ENCODE data around the gene SEC14L2.

Gene SEC14L2

DNA sequence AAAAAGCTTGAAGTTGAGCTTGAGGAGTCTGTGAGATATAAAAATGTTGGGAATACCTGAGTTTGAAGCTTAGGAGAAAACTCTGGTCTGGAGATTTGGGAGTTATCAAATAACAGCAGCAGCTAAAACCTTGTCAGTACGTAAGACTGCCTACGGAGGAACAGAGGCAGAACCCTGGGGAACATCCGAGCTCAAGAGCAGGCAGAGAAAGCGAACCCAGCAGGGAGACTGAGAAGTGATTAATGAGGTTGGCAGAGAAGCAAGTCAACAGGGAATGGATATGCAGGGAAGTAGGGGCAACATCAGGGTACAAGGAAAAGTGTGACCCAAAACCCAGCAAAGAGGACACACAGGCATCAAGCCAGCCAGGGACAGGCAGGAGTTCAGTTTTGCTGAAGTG is 16.2 kb downstream of the SEC14L2 start:
- no peak overlapping the region for H2AFZ ChIP-seq (ENCODE audit: low read depth, low read length)
- no peak overlapping the region for H3K27ac ChIP-seq (ENCODE audit: low read length)

DNA sequence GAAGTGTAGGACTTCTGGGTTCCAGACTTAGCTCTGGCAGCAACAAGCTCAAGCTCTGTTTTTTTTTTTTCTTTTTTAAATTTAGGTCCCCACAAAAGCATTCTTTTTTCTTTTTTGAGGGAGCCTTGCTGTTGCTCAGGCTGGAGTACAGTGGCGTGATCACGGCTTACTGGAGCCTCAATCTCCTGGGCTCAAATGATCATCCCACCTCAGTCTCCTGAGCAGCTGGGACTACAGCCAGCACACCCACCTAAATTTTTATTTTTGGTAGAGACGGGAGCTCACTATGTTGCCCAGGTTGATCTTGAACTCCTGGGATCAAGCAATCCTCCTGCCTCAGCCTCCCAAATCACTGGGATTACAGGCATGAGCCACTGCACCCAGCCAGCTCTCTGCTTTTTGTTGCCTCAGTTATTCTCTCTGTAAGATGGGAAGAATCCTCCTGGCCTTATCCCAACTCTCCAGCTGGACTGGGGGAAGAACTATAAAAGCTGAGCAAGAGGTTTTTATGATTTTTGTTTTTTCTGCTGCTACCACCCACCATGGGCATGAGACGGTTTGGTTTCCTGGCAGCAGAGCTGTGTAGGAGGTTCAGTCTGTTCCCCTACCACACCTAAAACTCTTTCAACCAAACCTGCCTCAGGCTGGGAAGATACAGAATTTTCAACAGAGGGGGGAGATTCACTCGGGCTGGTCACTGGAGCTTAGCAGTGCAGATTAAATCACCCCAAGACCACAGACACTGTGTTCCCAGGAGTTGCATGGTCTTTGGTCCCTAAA is 17.1 kb downstream of the SEC14L2 start:
- Histone ChIP-seq H3K27me3 (ENCODE audit: low read depth, low read length) (no peaks in the 10 kb centered on the region), H2AFZ (ENCODE audit: low read depth, low read length) (no peak overlapping the region), H3K36me3 (replicated peaks; ENCODE audit: low read depth, low read length) (peaks cover 58% of the 10 kb centered on the region), H3K4me2 (ENCODE audit: low read length) (no peak overlapping the region), H3K4me3 (ENCODE audit: low read length) (no peak overlapping the region), H3K9ac (ENCODE audit: low read length) (no peak overlapping the region), H3K79me2 (ENCODE audit: low read length) (no peaks in the 10 kb centered on the region), H4K20me1 (ENCODE audit: insufficient read depth, low read length) (no peaks in the 10 kb centered on the region), H3K9me3 (ENCODE audit: insufficient read depth, low read length) (no peaks in the 10 kb centered on the region), H3K27ac (ENCODE audit: low read length) (no peak overlapping the region), H3K4me1 (ENCODE audit: low read length) (no peaks in the 10 kb centered on the region)
- no peak for TF ChIP-seq EZH2phosphoT487 (IDR thresholded peaks at IDR 0.05; ENCODE audit: low read depth)
- TF ChIP-seq, protein P1, sequence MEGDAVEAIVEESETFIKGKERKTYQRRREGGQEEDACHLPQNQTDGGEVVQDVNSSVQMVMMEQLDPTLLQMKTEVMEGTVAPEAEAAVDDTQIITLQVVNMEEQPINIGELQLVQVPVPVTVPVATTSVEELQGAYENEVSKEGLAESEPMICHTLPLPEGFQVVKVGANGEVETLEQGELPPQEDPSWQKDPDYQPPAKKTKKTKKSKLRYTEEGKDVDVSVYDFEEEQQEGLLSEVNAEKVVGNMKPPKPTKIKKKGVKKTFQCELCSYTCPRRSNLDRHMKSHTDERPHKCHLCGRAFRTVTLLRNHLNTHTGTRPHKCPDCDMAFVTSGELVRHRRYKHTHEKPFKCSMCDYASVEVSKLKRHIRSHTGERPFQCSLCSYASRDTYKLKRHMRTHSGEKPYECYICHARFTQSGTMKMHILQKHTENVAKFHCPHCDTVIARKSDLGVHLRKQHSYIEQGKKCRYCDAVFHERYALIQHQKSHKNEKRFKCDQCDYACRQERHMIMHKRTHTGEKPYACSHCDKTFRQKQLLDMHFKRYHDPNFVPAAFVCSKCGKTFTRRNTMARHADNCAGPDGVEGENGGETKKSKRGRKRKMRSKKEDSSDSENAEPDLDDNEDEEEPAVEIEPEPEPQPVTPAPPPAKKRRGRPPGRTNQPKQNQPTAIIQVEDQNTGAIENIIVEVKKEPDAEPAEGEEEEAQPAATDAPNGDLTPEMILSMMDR (IDR thresholded peaks at IDR 0.05; ENCODE audit: low read depth, low read length) = no peak

More for the DNA sequence above, 16.2 kb downstream of the SEC14L2 start:
- Histone ChIP-seq H3K4me1 (ENCODE audit: low read length) (no peaks in the 10 kb centered on the region), H3K4me2 (ENCODE audit: low read length) (no peak overlapping the region), H3K36me3 (replicated peaks; ENCODE audit: low read depth, low read length) (peaks cover 54% of the 10 kb centered on the region), H3K4me3 (ENCODE audit: low read length) (no peak overlapping the region), H3K9ac (ENCODE audit: low read length) (no peak overlapping the region), H4K20me1 (ENCODE audit: insufficient read depth, low read length) (peaks cover 3% of the 10 kb centered on the region; the same call in 1 of the 2 replicates), H3K9me3 (ENCODE audit: insufficient read depth, low read length) (no peaks in the 10 kb centered on the region), H3K79me2 (ENCODE audit: low read length) (no peaks in the 10 kb centered on the region), H3K27me3 (ENCODE audit: low read depth, low read length) (no peaks in the 10 kb centered on the region)
- TF ChIP-seq EZH2phosphoT487 (IDR thresholded peaks at IDR 0.05; ENCODE audit: low read depth) = no peak
- TF ChIP-seq, protein P1 (IDR thresholded peaks at IDR 0.05; ENCODE audit: low read depth, low read length) = no peak

DNA sequence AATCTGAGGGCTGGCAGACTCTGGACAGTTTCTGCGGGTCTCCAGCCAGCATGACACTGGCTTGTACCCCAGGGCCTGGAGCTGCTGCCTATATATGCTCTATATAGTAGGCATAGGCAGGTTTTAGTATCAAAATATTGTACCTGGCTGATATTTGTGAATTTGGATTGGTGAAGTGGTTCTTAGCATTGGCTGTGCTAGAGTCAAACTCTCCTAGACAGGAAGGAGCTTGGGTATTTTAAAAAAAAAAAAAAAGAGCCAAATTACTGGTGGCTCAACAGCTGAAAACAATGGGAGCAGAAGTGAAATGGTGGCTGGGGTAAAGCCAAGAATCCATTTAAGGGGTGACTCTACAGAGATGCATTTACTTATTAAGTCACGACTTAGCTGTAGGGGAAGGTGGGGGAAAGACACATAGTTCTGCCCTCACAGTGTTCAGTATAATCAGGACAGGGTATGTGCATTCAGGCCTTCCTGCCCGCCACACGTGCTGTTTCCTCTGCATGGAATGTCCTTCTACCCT is 17.8 kb downstream of the SEC14L2 start:
- H3K79me2 ChIP-seq (ENCODE audit: low read length) = no peaks in the 10 kb centered on the region
- H3K4me1 ChIP-seq (ENCODE audit: low read length) = no peaks in the 10 kb centered on the region
- no peak overlapping the region for H3K4me3 ChIP-seq (ENCODE audit: low read length)
- no peak overlapping the region for H3K9ac ChIP-seq (ENCODE audit: low read length)
- H3K27ac ChIP-seq (ENCODE audit: low read length) = no peak overlapping the region
- no peaks in the 10 kb centered on the region for H4K20me1 ChIP-seq (ENCODE audit: insufficient read depth, low read length)
- no peaks in the 10 kb centered on the region for H3K27me3 ChIP-seq (ENCODE audit: low read depth, low read length)
- peaks cover 58% of the 10 kb centered on the region for H3K36me3 ChIP-seq (replicated peaks; ENCODE audit: low read depth, low read length)
- no peaks in the 10 kb centered on the region for H3K9me3 ChIP-seq (ENCODE audit: insufficient read depth, low read length)
- H2AFZ ChIP-seq (ENCODE audit: low read depth, low read length) = no peak overlapping the region
- TF ChIP-seq, protein P1 (IDR thresholded peaks at IDR 0.05; ENCODE audit: low read depth, low read length) = no peak
- TF ChIP-seq EZH2phosphoT487 (IDR thresholded peaks at IDR 0.05; ENCODE audit: low read depth) = no peak
- no peak overlapping the region for H3K4me2 ChIP-seq (ENCODE audit: low read length)

DNA sequence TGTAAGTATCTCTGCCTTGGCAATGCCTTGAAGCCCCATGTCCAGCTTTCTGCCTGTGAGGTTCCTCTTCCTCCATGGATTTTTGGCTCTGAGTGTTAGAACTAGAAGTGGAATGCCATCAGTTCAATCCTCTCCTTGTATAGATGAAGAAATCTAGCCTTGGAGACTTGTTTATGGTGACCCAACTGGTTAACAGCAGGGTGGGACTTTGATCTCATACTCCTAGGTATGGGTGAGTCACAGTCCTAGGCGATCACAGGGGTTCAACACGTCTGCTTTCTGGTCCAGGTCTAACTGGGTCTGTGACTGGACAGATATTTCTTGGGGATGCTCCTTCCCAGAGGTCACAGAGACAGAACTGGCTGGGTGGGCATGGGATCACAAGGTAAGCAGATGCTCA is 19.6 kb downstream of the SEC14L2 start:
- no peak overlapping the region for H3K9ac ChIP-seq (ENCODE audit: low read length)
- no peak overlapping the region for H2AFZ ChIP-seq (ENCODE audit: low read depth, low read length)
- H3K4me2 ChIP-seq (ENCODE audit: low read length) = no peak overlapping the region
- no peaks in the 10 kb centered on the region for H3K4me1 ChIP-seq (ENCODE audit: low read length)
- peaks cover 66% of the 10 kb centered on the region for H3K36me3 ChIP-seq (replicated peaks; ENCODE audit: low read depth, low read length)
- TF ChIP-seq, protein P1 (IDR thresholded peaks at IDR 0.05; ENCODE audit: low read depth, low read length) = no peak
- no peak for TF ChIP-seq EZH2phosphoT487 (IDR thresholded peaks at IDR 0.05; ENCODE audit: low read depth)
- H3K4me3 ChIP-seq (ENCODE audit: low read length) = no peak overlapping the region
- H4K20me1 ChIP-seq (ENCODE audit: insufficient read depth, low read length) = no peaks in the 10 kb centered on the region
- H3K79me2 ChIP-seq (ENCODE audit: low read length) = no peaks in the 10 kb centered on the region
- no peak overlapping the region for H3K27ac ChIP-seq (ENCODE audit: low read length)
- no peaks in the 10 kb centered on the region for H3K27me3 ChIP-seq (ENCODE audit: low read depth, low read length)
- no peaks in the 10 kb centered on the region for H3K9me3 ChIP-seq (ENCODE audit: insufficient read depth, low read length)

Measured in OCI-LY3 (cell line).